ENCODE data around the gene WIZ.
A peak's percentile ranks its signal among the peaks of the same experiment; 100 is the strongest.

The WIZ gene

GRCh38 chr19:15418579-15419412, 31.0 kb downstream of the WIZ start, which contains the start of gene AKAP8L (continued):
- no peak for TF ChIP-seq ZNF16 (tag by site-specific recombination; IDR thresholded peaks at IDR 0.05; ENCODE audit: low read depth)
- no peak for TF ChIP-seq HOXD13 (CRISPR knock-in tag; IDR thresholded peaks at IDR 0.05; ENCODE audit: borderline replicate concordance)
- TF ChIP-seq ZNF837 (tag by site-specific recombination; IDR thresholded peaks at IDR 0.05): 0 out of 2 replicates have a peak, but pooled peaks have one; percentile 31
- no peak for TF ChIP-seq ZSCAN18 (tag by site-specific recombination; IDR thresholded peaks at IDR 0.05)
- peak; percentile 88 for TF ChIP-seq YY2 (tag by site-specific recombination; IDR thresholded peaks at IDR 0.05)
- TF ChIP-seq ZNF558 (tag by site-specific recombination; IDR thresholded peaks at IDR 0.05): no peak
- TF ChIP-seq ZXDB (tag by site-specific recombination; IDR thresholded peaks at IDR 0.05): peak; percentile 86
- 0 out of 2 replicates have a peak, but pooled peaks have one; percentile 9 for TF ChIP-seq ZNF121 (tag by site-specific recombination; IDR thresholded peaks at IDR 0.05)
- TF ChIP-seq ZBTB48 (tag by site-specific recombination; IDR thresholded peaks at IDR 0.05): peak; percentile 62
- peak; percentile 85 for TF ChIP-seq ZNF324 (tag by site-specific recombination; IDR thresholded peaks at IDR 0.05)
- peak; percentile 84 for TF ChIP-seq ZBTB7A (tag by site-specific recombination; IDR thresholded peaks at IDR 0.05; ENCODE audit: low read depth)
- TF ChIP-seq ZNF280D (tag by site-specific recombination; IDR thresholded peaks at IDR 0.05): peak; percentile 65; the same call in 1 of the 2 replicates
- TF ChIP-seq ZNF175 (tag by site-specific recombination; IDR thresholded peaks at IDR 0.05): no peak
- peak; percentile 68; the same call in 1 of the 2 replicates for TF ChIP-seq ZNF449 (tag by site-specific recombination; IDR thresholded peaks at IDR 0.05)
- TF ChIP-seq IKZF3 (tag by site-specific recombination; IDR thresholded peaks at IDR 0.05): no peak
- no peak for TF ChIP-seq PRDM10 (tag by site-specific recombination; IDR thresholded peaks at IDR 0.05)
- TF ChIP-seq SP2 (tag by site-specific recombination; IDR thresholded peaks at IDR 0.05): peak; percentile 99
- peak; percentile 44; the same call in 1 of the 2 replicates for TF ChIP-seq PATZ1 (tag by site-specific recombination; IDR thresholded peaks at IDR 0.05)
- peak; percentile 54; the same call in 1 of the 2 replicates for TF ChIP-seq ZNF394 (tag by site-specific recombination; IDR thresholded peaks at IDR 0.05; ENCODE audit: borderline replicate concordance)
- TF ChIP-seq ZNF621 (tag by site-specific recombination; IDR thresholded peaks at IDR 0.05): no peak
- TF ChIP-seq ZNF707 (tag by site-specific recombination; IDR thresholded peaks at IDR 0.05): no peak
- TF ChIP-seq ZNF341 (tag by site-specific recombination; IDR thresholded peaks at IDR 0.05; ENCODE audit: low read depth): peak; percentile 39
- peak; percentile 58; the same call in 1 of the 2 replicates for TF ChIP-seq ZBTB17 (tag by site-specific recombination; IDR thresholded peaks at IDR 0.05)
- peak; percentile 84; the same call in 1 of the 2 replicates for TF ChIP-seq REPIN1 (tag by site-specific recombination; IDR thresholded peaks at IDR 0.05; ENCODE audit: low read depth)
- peak; percentile 46; the same call in 1 of the 2 replicates for TF ChIP-seq ZNF24 (tag by site-specific recombination; IDR thresholded peaks at IDR 0.05)
- peak; percentile 92; the same call in 1 of the 2 replicates for TF ChIP-seq ZNF391 (tag by site-specific recombination; IDR thresholded peaks at IDR 0.05; ENCODE audit: borderline replicate concordance, low read depth)
- no peak; the same call in 1 of the 2 replicates for TF ChIP-seq ZNF768 (tag by site-specific recombination; IDR thresholded peaks at IDR 0.05)

Data from HEK293 (cell line).